ENCODE results near the gene MKI67. TPM values are rescaled to one million over a fixed set of nuclear protein-coding genes. Genes with fewer than 3 reads are reported as not detected.

The MKI67 gene
- total RNA-seq, 1 donor from 2014 or later, result 2.1 TPM

GRCh38 chr10:128051548-128051947, 74.7 kb downstream of the MKI67 start:
- intact Hi-C loops (cut with DNase I), result no loop called here
- H3K27ac ChIP-seq, result no peak overlapping the region

GRCh38 chr10:128050936-128051335, 75.3 kb downstream of the MKI67 start:
- peaks cover 31% of the 10 kb centered on the region for H3K4me1 ChIP-seq
- H3K36me3 ChIP-seq, result peaks cover 31% of the 10 kb centered on the region
- no peaks in the 10 kb centered on the region for H3K27me3 ChIP-seq
- DNase-seq (no peak), ATAC-seq (no peak)
- peak overlapping the region; percentile 42 for H3K27ac ChIP-seq
- no peak overlapping the region for H3K4me3 ChIP-seq
- intact Hi-C loops (cut with DNase I), result no loop called here
- no peaks in the 10 kb centered on the region for H3K9me3 ChIP-seq
- no peak for TF ChIP-seq CTCF (IDR thresholded peaks at IDR 0.05)

More at GRCh38 chr10:128051548-128051947, 74.7 kb downstream of the MKI67 start:
- H3K27me3 ChIP-seq, result no peaks in the 10 kb centered on the region
- no peaks in the 10 kb centered on the region for H3K9me3 ChIP-seq
- no peak overlapping the region for H3K4me3 ChIP-seq
- ATAC-seq, result no peak
- peaks cover 27% of the 10 kb centered on the region for H3K4me1 ChIP-seq
- TF ChIP-seq CTCF (IDR thresholded peaks at IDR 0.05), result no peak
- DNase-seq, result no peak
- peaks cover 37% of the 10 kb centered on the region for H3K36me3 ChIP-seq

DNA sequence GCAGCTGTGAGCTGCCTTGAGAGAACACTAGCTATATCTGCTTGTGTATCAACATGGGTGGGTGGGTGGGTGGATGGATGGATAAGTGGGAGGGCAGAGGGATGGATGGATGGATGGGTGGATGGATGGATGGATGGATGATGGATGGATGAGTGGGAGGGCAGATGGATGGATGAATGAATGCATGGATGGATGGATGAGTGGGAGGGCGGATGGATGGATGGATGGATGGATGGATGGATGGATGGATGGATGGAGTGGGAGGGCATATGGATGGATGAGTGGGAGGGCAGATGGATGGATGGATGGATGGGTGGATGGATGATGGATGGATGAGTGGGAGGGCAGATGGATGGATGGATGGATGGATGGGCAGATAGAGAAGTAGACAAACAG, 76.1 kb downstream of the MKI67 start:
- peaks cover 31% of the 10 kb centered on the region for H3K4me1 ChIP-seq
- H3K4me3 ChIP-seq, result peak overlapping the region; percentile 52
- H3K27ac ChIP-seq, result no peak overlapping the region
- H3K27me3 ChIP-seq, result no peaks in the 10 kb centered on the region
- DNase-seq (no peak), ATAC-seq (no peak)
- intact Hi-C loops (cut with DNase I), result no loop called here
- no peak for TF ChIP-seq CTCF (IDR thresholded peaks at IDR 0.05)
- no peaks in the 10 kb centered on the region for H3K9me3 ChIP-seq
- peaks cover 23% of the 10 kb centered on the region for H3K36me3 ChIP-seq

DNA sequence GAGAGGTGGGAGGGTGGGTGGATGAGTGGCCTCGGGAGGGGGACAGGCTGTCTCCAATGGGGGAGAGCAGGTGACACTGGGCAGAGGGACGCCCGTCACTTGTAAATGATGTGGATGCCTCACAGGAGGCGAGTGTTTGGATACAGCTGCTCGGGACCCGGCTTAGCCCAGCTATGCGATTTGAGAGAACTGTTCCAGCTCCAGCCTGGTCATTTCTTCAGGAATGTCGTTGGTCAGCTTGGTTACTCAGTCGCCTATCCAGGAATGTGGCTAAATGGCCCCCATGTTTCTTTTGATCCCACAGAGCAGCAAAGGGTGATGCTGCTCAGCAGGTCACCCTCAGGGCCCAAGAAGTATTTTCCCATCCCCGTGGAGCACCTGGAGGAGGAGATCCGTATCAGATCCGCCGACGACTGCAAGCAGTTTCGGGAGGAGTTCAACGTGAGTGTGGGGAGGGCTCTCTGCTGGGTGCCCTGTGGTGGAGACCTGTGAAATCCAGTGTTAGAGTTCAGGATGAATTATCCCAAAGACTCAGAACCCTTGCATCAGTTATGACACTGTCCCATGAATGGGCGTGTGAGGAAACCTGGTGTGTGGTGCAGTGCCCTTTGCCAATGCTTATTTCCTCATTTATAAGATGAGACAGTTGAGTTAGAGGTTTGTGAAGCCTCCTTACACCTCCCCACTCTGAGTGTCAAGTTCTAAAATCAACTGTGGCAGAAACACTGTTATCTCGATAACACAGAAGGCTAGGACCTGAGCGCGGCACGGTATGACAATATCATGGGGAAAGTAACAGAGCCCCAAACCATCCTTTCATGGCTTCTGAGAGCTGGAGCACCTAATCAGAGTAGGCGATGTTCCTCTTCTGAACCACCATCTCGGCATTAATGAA, 76.8 kb downstream of the MKI67 start:
- intact Hi-C loops (cut with DNase I), result no loop called here
- peaks cover 17% of the 10 kb centered on the region for H3K36me3 ChIP-seq
- no peaks in the 10 kb centered on the region for H3K27me3 ChIP-seq
- DNase-seq (no peak), ATAC-seq (peak; percentile 4)
- H3K4me3 ChIP-seq, result peak overlapping the region; percentile 52
- peak overlapping the region; percentile 83 for H3K27ac ChIP-seq
- TF ChIP-seq CTCF (IDR thresholded peaks at IDR 0.05), result no peak
- peaks cover 31% of the 10 kb centered on the region for H3K4me1 ChIP-seq
- H3K9me3 ChIP-seq, result no peaks in the 10 kb centered on the region

DNA sequence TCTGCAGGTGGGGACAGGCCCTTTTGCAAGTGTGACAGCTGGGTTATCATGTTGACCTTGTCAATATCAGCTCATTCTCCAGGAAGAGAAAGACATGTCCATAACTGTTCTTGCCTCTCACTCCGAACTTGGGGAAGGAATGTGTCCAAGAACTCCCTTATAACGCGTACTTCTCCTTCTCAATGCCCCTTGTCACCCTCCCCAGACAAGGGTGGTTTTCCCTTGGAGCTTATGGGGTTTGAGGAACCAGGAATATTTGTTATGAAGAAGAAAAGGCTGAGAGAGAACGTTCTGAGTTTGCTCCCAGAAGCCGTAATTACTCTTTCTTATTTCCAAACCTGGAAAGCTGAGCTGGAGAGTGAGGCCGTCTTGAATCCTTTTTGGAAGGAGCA, 77.4 kb downstream of the MKI67 start:
- peaks cover 11% of the 10 kb centered on the region for H3K36me3 ChIP-seq
- no peaks in the 10 kb centered on the region for H3K27me3 ChIP-seq
- H3K9me3 ChIP-seq, result no peaks in the 10 kb centered on the region
- peak overlapping the region; percentile 83 for H3K27ac ChIP-seq
- no peak for DNase-seq
- no peak for ATAC-seq
- TF ChIP-seq CTCF (IDR thresholded peaks at IDR 0.05), result no peak
- peak overlapping the region; percentile 52 for H3K4me3 ChIP-seq
- H3K4me1 ChIP-seq, result peaks cover 31% of the 10 kb centered on the region
- intact Hi-C loops (cut with DNase I), result no loop called here
